Hematopoietic multipotent progenitor cell treated with erythropoietin and hydrocortisone succinate and interleukin-3 and kit ligand, for 6 days (in vitro differentiated cells): Measurements from ENCODE around the gene CARS1.

Experiments
- DNase-seq: peaks from one replicate; pipeline ENCODE4 v3.0.0-alpha.2; 2015

Gene CARS1

GRCh38 chr11:3037040-3037944, 19.9 kb downstream of the CARS1 start:
- DNase-seq, result peak; percentile 89

GRCh38 chr11:3036419-3036818, 20.8 kb downstream of the CARS1 start:
- no peak for DNase-seq

GRCh38 chr11:3035333-3035732, 21.9 kb downstream of the CARS1 start:
- DNase-seq, result no peak

- DNase-seq, result no peak
Observed at GRCh38 chr11:3030289-3031070, 26.7 kb downstream of the CARS1 start.

- no peak for DNase-seq
Observed at GRCh38 chr11:3028813-3029212, 28.4 kb downstream of the CARS1 start.

GRCh38 chr11:3026803-3027202, 30.4 kb downstream of the CARS1 start:
- no peak for DNase-seq

- DNase-seq, result no peak
Observed at GRCh38 chr11:3022982-3023381, 34.2 kb downstream of the CARS1 start.

- DNase-seq, result peak; percentile 15
Observed at GRCh38 chr11:3022300-3022967, 34.8 kb downstream of the CARS1 start.

- peak; percentile 61 for DNase-seq
Observed at GRCh38 chr11:3021125-3021524, 36.1 kb downstream of the CARS1 start.

GRCh38 chr11:3020011-3020410, 37.2 kb downstream of the CARS1 start:
- no peak for DNase-seq

GRCh38 chr11:3018596-3018995, 38.6 kb downstream of the CARS1 start:
- DNase-seq, result no peak

GRCh38 chr11:3016861-3017260, 40.4 kb downstream of the CARS1 start:
- peak; percentile 23 for DNase-seq

GRCh38 chr11:3015796-3016195, 41.4 kb downstream of the CARS1 start:
- DNase-seq, result no peak

GRCh38 chr11:3014943-3015342, 42.3 kb downstream of the CARS1 start:
- DNase-seq, result no peak

- no peak for DNase-seq
Observed at GRCh38 chr11:3014057-3014938, 42.9 kb downstream of the CARS1 start.

GRCh38 chr11:3011891-3012885, 45.0 kb downstream of the CARS1 start:
- no peak for DNase-seq

GRCh38 chr11:3010521-3011275, 46.5 kb downstream of the CARS1 start:
- no peak for DNase-seq

GRCh38 chr11:3010004-3010403, 47.2 kb downstream of the CARS1 start:
- DNase-seq, result no peak

GRCh38 chr11:3009481-3009880, 47.7 kb downstream of the CARS1 start:
- DNase-seq, result no peak

- DNase-seq, result no peak
Observed at GRCh38 chr11:3008746-3009336, 48.4 kb downstream of the CARS1 start.
